Bronchial epithelial cell (primary cell): ENCODE measurements around the gene MORC1. TPM values are rescaled to one million over a fixed set of nuclear protein-coding genes. Genes with fewer than 3 reads are reported as not detected.

Source experiments
- DNase-seq: peaks from one replicate; pipeline ENCODE4 v3.0.0-alpha.2; 2010; ENCODE audit warnings: low read depth
- FAIRE-seq: peaks from 2 replicates; lab custom pipeline; 2011; peaks lifted over from hg19 to GRCh38; lab: Jason Lieb, UNC
- H3K27me3 ChIP-seq: 2 replicates; pipeline ENCODE4 v1.5.1; 2011; ENCODE audit warnings: low read length; ENCODE audit not compliant: control insufficient read depth, insufficient read depth
- H3K36me3 ChIP-seq: 2 replicates; pipeline ENCODE4 v1.5.1; 2011; ENCODE audit warnings: low read length; ENCODE audit not compliant: control insufficient read depth, insufficient read depth
- H3K4me3 ChIP-seq: 2 replicates; pipeline ENCODE4 v1.5.1; 2011; ENCODE audit warnings: mild to moderate bottlenecking, low read depth, low read length, control low read depth
- total RNA-seq: library from RNA; depleted of rRNA; stranded (reverse); fragments of >200 nt; gene quantifications from 2 replicates; pipeline ENCODE4 v1.2.1, GENCODE V29; 2014
- TF ChIP-seq, protein P1 (sequence below): IDR thresholded peaks from 2 replicates; pipeline ENCODE4 v1.5.1; 2011; ENCODE audit warnings: mild to moderate bottlenecking, moderate library complexity, low read length, control low read depth, inconsistent platforms; ENCODE audit not compliant: insufficient read depth, severe bottlenecking

Gene MORC1
- total RNA-seq, 1 donor from 2014 or later = not detected

DNA sequence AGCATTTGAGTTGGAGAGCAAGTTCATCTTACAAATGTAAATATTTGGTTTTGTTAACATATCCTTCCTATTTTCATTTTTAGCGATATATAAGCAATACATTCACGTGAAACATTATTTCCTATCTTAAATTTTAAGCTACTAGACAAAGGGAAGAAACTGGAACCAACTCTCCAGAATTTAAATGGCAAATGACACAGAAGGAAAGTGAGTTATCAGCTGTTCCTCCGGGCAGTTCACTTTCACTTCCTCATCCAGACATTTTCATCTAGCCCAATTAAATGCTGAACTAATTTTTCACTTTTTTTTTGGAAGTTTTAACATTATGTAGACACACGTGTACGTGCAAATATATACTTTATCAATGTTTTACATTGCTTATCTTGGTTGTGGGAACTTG is 58.7 kb downstream of the MORC1 start:
- DNase-seq = no peak
- TF ChIP-seq, protein P1, sequence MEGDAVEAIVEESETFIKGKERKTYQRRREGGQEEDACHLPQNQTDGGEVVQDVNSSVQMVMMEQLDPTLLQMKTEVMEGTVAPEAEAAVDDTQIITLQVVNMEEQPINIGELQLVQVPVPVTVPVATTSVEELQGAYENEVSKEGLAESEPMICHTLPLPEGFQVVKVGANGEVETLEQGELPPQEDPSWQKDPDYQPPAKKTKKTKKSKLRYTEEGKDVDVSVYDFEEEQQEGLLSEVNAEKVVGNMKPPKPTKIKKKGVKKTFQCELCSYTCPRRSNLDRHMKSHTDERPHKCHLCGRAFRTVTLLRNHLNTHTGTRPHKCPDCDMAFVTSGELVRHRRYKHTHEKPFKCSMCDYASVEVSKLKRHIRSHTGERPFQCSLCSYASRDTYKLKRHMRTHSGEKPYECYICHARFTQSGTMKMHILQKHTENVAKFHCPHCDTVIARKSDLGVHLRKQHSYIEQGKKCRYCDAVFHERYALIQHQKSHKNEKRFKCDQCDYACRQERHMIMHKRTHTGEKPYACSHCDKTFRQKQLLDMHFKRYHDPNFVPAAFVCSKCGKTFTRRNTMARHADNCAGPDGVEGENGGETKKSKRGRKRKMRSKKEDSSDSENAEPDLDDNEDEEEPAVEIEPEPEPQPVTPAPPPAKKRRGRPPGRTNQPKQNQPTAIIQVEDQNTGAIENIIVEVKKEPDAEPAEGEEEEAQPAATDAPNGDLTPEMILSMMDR = no peak
- no peak overlapping the region for H3K4me3 ChIP-seq
- no peaks in the 10 kb centered on the region for H3K27me3 ChIP-seq
- FAIRE-seq = no peak
- no peaks in the 10 kb centered on the region for H3K36me3 ChIP-seq

DNA sequence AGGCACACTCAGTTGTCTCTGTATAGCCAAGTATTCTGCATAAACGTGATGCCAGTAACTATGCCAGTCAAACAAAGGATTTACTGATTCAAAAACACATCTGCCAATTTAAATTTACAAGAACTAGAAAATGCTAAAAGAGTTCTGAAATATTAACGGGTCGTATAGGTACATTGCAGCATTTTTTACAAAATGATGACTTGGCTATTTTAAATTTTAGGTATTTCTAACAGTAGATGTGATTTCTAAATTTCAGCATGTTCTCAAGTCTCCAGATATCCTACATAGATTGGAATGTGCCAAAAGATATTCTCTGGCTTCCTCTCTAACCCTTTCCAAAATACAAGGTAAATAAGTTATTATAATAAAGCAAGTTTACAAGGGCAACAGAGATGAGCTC is 60.3 kb downstream of the MORC1 start:
- H3K27me3 ChIP-seq = no peaks in the 10 kb centered on the region
- TF ChIP-seq, protein P1 = no peak
- DNase-seq (no peak), FAIRE-seq (no peak)
- H3K4me3 ChIP-seq = no peak overlapping the region
- no peaks in the 10 kb centered on the region for H3K36me3 ChIP-seq

DNA sequence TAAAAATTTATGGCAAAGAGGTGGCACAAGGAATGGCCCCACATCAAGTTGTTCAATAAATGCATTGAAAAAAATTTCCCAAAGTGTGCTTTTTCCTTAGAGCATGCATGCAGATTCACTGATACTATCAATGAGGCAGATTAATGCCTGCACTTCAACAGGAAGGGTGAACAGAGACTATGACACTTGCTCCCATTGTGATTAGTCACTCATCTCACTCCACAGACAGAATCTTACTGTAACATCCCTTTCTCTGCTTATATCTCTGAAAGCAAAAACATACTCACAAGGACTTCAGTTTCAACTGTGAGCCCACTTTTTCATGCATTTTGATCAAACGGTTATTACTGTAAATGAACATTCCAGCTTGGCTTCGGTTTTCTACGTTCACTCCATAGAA is 60.9 kb downstream of the MORC1 start:
- Histone ChIP-seq H3K27me3 (no peaks in the 10 kb centered on the region), H3K36me3 (no peaks in the 10 kb centered on the region), H3K4me3 (no peak overlapping the region)
- TF ChIP-seq, protein P1 = no peak
- DNase-seq = no peak
- no peak for FAIRE-seq

DNA sequence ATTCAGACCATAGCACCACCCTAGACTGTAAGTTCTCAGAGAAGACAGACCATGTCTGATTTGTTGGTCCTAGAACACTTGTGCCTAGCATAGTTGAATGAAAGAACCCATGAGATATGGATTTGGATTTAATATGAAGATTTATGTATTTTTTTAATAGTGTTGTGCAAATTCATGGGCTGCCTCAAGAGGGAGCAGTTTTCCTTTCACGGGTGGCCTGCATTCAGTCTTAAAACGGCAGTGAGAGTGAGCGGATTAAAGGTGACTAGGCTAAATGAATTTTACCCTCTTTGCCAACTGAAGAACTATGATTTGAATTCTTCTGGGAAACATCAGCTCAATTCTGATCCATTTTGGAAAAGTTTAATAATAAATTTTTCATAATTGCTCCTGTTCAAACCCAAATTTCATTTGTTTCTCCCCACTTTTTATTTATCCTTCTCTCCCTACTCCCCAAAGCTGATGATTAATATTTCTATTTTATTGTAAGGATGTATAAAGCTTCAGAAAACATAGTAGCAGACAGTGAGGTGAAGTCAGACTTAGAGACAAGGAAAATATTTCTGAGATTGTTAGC is 67.3 kb downstream of the MORC1 start:
- DNase-seq = peak; percentile 10
- FAIRE-seq = no peak
- H3K4me3 ChIP-seq = no peak overlapping the region
- no peaks in the 10 kb centered on the region for H3K36me3 ChIP-seq
- TF ChIP-seq, protein P1 = peak; percentile 44
- H3K27me3 ChIP-seq = no peaks in the 10 kb centered on the region

DNA sequence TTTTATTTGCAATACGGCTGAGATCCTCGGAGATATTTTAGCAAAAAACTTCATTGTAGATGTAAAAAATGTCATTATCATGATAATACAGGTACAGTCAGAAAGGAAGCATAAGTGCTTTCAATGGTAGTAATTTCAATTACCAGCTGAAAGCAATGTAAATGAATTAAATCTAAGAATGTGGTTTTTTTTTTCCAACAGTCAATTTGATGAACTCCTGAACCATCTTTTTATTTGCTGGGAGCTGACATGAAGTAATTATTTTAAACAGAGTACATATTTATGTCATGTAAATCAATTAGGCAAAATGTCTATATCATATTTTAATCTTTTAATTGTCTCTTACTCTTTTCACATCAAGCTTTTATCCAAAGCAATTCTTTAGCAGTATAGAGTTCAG is 70.6 kb downstream of the MORC1 start:
- H3K27me3 ChIP-seq = no peaks in the 10 kb centered on the region
- no peaks in the 10 kb centered on the region for H3K36me3 ChIP-seq
- TF ChIP-seq, protein P1 = no peak
- DNase-seq (no peak), FAIRE-seq (no peak)
- no peak overlapping the region for H3K4me3 ChIP-seq
